ENCODE measurements around the gene CFAP52. TPM values are rescaled to one million over a fixed set of nuclear protein-coding genes. Genes with fewer than 3 reads are reported as not detected.
"Not testable (repeated sequence)": the region's sequence is repeated elsewhere in the genome, so short reads cannot be mapped to it uniquely, and the experiment has no call there.

The CFAP52 gene, protein sequence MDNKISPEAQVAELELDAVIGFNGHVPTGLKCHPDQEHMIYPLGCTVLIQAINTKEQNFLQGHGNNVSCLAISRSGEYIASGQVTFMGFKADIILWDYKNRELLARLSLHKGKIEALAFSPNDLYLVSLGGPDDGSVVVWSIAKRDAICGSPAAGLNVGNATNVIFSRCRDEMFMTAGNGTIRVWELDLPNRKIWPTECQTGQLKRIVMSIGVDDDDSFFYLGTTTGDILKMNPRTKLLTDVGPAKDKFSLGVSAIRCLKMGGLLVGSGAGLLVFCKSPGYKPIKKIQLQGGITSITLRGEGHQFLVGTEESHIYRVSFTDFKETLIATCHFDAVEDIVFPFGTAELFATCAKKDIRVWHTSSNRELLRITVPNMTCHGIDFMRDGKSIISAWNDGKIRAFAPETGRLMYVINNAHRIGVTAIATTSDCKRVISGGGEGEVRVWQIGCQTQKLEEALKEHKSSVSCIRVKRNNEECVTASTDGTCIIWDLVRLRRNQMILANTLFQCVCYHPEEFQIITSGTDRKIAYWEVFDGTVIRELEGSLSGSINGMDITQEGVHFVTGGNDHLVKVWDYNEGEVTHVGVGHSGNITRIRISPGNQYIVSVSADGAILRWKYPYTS
- under 1 TPM in 3 of 12 donors, not detected in 9; 0.18 to 0.57 (median 0.32) TPM for polyA plus RNA-seq (ENCODE audit: insufficient read length in 12 of 12)
- long read RNA-seq, donor 1 = 0 reads
- long read RNA-seq, donor 2 = 0 reads
- long read RNA-seq, donor 3 = 0 reads
- long read RNA-seq, donor 4 = 0 reads
- long read RNA-seq, donor 5 = 0 reads
- long read RNA-seq, donor 6 = 0 reads
- long read RNA-seq, donor 7 = 0 reads
- long read RNA-seq, donor 8 = 0 reads
- long read RNA-seq, donor 9 = 0 reads
- long read RNA-seq, donor 10 = 0 reads
- long read RNA-seq, donor 11 = 0 reads

- DNase-seq = peak; percentile 77
Measured at GRCh38 chr17:9576521-9577372, at the start of gene CFAP52. TSS of gene CFAP52 (plus strand) at chr17:9576642. CDS start at chr17:9576696, 54 bp downstream.

- DNase-seq = no peak
Measured at GRCh38 chr17:9527788-9528187, 48.7 kb upstream of the CFAP52 start.

- no peak for DNase-seq
Measured at GRCh38 chr17:9529033-9529700, 47.3 kb upstream of the CFAP52 start.

DNA sequence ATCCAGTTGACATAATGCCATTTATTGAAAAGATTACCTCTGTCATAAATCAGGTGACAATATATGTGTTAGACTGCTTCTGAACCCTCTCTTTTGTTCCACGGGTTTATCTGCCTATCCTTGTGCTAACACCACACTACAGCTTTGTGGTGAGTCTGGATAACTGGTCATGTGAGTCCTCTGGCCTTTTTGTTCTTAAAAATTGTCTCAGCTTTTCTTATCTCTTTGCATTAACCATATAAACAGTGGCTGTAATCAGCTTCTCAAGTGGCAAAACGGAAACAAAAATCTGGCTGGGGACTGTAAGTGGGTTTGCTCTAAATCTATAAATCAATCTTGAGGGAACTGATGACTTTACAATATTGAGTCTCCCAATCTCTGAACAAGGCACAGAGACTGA is 45.4 kb upstream of the CFAP52 start:
- no peak for DNase-seq

GRCh38 chr17:9532715-9533114 is 43.7 kb upstream of the CFAP52 start:
- DNase-seq = no peak

GRCh38 chr17:9533441-9533840 is 43.0 kb upstream of the CFAP52 start:
- no peak for DNase-seq

GRCh38 chr17:9536061-9536460 is 40.4 kb upstream of the CFAP52 start:
- DNase-seq = no peak

- DNase-seq = no peak
Measured at GRCh38 chr17:9537177-9537776, 39.2 kb upstream of the CFAP52 start.

DNA sequence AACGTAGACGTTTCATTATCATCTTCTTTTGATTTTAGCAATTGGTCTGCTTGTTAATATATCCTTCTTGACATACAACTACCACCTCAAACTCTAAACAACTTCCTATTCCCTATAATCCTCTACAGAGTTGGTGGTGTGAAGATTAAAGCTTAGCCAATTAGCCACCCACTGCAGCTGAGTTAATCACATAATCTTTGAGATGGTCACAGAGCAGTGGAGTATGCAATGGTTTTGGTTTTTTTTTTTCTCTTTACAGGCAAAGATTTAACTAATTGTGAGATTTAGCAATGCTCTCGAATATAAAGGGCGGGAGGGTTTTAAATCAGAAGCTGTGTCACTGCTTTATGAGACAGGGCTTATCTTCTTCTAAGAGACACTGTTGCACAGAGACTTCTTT is 37.8 kb upstream of the CFAP52 start:
- DNase-seq = no peak

- DNase-seq = no peak
Measured at GRCh38 chr17:9541718-9542117, 34.7 kb upstream of the CFAP52 start.

DNA sequence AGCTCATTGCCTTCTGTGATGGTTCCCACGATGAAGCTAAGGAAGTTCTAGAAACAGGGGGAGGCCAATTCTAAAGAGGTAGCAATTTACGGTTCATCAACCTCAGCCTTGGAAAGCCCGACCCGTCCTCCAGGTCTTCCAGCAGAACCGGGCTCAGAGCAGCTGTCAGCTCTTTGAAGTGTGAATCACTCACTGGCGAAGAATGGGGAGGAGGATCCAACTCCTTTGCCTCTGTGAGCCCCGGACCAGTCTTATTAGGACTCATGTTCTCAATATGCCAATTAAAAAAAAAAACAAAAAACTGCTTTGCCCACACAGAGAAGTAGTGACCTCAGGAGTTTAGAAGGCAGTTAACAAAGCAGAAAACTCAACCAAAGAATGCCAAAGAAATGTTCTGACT is 32.2 kb upstream of the CFAP52 start:
- no peak for DNase-seq

GRCh38 chr17:9549215-9549614 is 27.2 kb upstream of the CFAP52 start:
- DNase-seq = no peak

GRCh38 chr17:9553181-9553580 is 23.3 kb upstream of the CFAP52 start:
- no peak for DNase-seq

GRCh38 chr17:9553596-9553995 is 22.8 kb upstream of the CFAP52 start:
- peak; percentile 36 for DNase-seq

DNA sequence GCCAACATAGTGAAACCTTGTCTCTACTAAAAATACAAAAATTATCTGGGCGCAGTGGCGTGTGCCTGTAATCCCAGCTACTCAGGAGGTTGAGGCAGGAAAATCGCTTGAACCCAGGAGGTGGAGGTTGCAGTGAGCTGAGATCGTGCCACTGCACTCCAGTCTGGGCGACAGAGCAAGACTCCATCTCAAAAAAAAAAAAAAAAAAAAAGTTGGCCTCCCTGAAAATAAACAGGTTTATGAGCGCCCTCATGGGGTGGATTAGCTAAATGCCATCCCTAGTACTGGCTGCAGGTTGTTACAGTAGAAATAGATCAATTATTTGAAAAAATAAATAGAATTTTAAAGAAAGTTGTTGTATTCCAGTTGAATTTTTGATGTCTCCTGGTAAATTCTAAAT is 21.7 kb upstream of the CFAP52 start:
- DNase-seq = not testable (repeated sequence)

- DNase-seq = no peak
Measured at GRCh38 chr17:9557161-9557755, 19.2 kb upstream of the CFAP52 start.

DNA sequence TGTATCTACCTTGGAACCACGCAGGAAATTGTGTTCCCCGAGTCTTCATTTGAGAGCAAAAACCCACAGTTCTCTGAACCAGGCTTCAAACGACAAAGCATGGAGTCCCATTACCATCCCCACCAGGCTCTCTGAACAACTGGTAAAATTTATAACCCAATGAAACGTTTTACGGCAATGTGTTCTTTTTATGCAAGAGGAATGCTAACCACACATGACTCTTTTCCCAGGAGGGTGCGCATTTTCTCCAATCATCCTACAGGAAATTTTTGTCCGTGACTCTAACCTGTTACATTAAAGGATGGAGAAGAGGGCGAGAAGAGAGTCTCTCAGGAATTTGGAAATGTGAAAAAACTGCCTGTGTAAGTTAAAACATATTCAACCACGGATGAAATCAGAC is 18.6 kb upstream of the CFAP52 start:
- no peak for DNase-seq

- DNase-seq = no peak
Measured at GRCh38 chr17:9564104-9564503, 12.3 kb upstream of the CFAP52 start.

- DNase-seq = no peak
Measured at GRCh38 chr17:9566067-9566466, 10.4 kb upstream of the CFAP52 start.

DNA sequence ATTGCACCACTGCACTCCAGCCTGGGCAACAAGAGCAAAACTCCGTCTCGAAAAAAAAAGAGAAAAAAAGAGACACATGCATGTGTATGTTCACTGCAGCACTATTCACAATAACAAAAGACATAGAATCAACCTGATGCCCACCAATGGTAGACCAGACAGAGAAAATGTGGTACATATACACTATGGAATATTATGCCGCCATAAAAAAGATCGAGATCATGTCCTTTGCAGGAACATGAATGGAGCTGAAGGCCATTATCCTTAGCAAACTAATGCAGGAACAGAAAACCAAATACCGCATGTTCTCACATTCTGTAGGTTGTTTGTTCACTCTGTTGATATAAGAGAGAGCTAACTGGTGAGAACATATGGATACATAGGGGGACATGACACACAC is 9.7 kb upstream of the CFAP52 start:
- not testable (repeated sequence) for DNase-seq

- no peak for DNase-seq
Measured at GRCh38 chr17:9568004-9568403, 8.4 kb upstream of the CFAP52 start.

Data from muscle of arm (tissue), 14 donors.